ENCODE measurements around the gene TMEM267.
"Not testable (repeated sequence)": the region's sequence is repeated elsewhere in the genome, so short reads cannot be mapped to it uniquely, and the experiment has no call there.

Gene TMEM267

GRCh38 chr5:43402524-43403066, 81.1 kb downstream of the TMEM267 start:
- not testable (repeated sequence) for DNase-seq (ENCODE audit: low spot score)

GRCh38 chr5:43401827-43402226, 81.8 kb downstream of the TMEM267 start:
- DNase-seq (ENCODE audit: low spot score) = no peak

- DNase-seq (ENCODE audit: low spot score) = no peak
These were observed 83.6 kb downstream of the TMEM267 start for GRCh38 chr5:43400082-43400481.

GRCh38 chr5:43396762-43397304, 86.8 kb downstream of the TMEM267 start:
- DNase-seq (ENCODE audit: low spot score) = peak; percentile 45

All from activated CD4-positive, alpha-beta T cell treated with anti-CD3 and anti-CD28 coated beads, Interleukin-2, Interleukin-4, amounts not matched to agents 100 ng/mL and 50 ng/mL, durations not matched to agents 16 hours and 8 hours (primary cell).